Cardiac septum (tissue), 1 donor: ENCODE data around the gene XYLB. TPM values are rescaled to one million over a fixed set of nuclear protein-coding genes. Genes with fewer than 3 reads are reported as not detected.
"Not testable (repeated sequence)": the region's sequence is repeated elsewhere in the genome, so short reads cannot be mapped to it uniquely, and the experiment has no call there.

Experiments
- DNase-seq: peaks from one replicate; pipeline ENCODE4 v3.0.0-alpha.2; 2020; ENCODE audit warnings: low spot score
- intact Hi-C: fragments of 100-400 bp; cut with DNase I; formaldehyde crosslinking; loops from one replicate; pipeline ENCODE4 v1.14.0; 2022
- total RNA-seq: library from RNA; stranded (reverse); fragmentation: NEBNext Ultra II Directional; extraction: Animal tissue kit (Norgen Biotek cat#: 25700); gene quantifications from one replicate; pipeline ENCODE4 v1.2.1, GENCODE V29; 2021
- donor health status: DM: no; HTN: no; CAD: no.

XYLB gene
- total RNA-seq, 1 donor from 2014 or later: 0.46 TPM

DNA sequence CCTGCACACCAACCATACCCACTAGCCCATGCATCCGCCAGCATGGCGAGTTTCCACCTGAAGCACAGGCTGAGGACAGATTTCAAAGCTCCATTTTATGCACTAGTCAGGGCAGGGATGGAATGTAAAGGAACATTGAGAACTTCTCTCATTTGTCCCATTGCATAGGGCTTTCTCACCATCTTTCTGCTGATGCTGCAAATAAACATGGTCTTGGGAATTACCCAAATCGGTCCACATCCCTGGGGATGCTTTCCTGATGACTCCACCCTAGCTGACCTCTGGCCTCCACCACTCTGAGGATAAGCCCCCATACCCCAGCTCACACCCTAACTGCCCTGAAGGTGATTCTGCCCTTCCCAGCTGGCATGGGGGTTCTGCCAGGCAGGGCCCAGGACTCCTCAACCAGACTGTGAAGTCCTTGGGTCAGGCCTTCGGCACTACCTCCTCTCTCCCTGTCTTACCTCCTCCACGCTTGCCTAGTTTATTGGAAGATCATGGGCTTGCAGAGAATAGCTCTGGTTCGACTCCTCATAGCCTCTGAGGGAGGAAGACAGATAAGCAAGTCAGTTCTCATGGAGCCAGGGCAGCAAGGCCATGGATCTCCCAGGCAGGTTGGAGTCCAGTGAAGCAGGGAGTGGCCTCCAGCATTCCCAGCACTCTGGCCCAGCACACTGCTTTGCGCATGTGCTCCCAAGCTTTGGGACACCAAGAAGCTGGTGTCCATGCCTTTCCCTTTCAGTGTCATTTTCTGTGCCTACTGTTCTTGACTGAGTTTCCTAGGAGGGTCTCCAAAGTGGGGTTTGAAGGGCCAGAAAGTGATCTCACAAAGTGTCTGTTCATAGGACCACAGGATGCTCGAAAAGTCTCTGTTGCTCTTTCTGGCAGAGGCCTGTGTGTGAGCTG is 27.6 kb upstream of the XYLB start:
- no peak for DNase-seq
- intact Hi-C loops: no loop called here

- DNase-seq, intact Hi-C loops: not testable (repeated sequence)
Observed at GRCh38 chr3:38320638-38321037, 25.9 kb upstream of the XYLB start.

DNA sequence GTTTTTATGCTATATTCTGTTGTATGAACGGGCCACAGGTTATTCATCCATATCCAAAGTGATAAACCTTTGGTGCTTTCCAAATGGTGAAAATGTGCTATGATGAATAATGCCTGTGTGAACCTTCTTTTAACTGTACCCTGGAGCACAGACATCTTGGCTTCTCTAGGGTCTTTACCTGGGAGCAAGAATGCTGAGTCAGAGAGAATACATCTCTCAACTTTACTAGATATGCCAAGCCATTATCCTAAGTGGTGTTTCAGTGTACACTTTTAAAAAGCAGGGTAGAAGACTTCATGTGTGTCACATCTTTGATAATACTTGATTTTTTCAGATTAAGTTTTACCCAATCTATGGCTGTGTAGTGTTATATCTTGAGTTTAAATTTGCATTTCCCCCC is 23.5 kb upstream of the XYLB start:
- intact Hi-C loops: no loop called here
- no peak for DNase-seq

DNA sequence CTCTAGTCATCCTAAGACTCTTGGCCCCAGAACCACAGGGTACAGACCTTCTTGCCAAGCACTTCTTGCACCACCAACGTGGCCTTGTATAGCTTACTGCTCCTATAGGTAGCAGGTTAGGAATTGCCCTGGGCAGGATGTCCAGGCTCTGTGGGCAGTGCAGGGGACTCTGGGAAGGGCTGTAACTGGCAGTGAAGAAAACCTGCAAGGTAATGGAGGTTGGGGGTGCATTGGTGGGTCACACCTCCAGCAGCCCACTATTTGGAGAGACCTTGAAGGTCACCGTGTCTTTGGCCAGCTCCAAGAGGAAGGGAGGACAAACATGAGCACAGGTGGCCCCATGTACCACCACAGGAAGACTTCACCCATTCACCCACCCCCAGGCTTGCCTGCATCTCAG is 21.3 kb upstream of the XYLB start:
- DNase-seq: no peak
- intact Hi-C loops: no loop called here

DNA sequence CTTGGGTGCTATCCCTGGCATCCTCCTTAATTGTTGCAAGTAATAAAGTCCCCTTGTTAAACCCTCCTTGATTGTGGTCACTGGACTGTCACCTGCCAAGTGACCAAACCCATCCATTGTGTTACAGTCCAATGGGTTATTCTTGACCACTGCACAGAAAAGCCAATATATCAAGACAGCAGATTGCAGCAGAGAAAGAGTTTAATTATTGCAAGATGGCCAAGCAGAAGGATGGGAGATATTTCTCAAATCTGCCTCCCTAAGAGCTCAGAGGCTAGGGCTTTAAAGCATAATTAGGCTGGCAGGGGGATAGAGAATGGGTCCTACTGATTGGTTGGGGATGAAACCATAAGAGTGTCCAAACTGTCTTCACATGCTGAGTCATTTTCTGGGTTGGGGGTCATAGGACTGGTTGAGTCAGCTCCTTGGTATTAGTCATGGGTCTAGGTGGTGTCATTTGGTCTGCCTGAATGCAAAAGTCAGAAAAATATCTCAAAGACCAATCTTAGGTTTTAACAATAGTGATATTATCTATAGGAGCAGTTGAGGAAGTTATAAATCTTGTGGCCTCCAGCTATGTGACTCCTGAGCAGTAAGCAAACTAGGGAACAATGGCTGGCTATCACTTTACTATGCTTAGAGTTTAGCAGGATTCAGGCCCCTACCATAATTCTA is 19.1 kb upstream of the XYLB start:
- no peak for DNase-seq
- intact Hi-C loops: no loop called here

GRCh38 chr3:38331257-38332022 is 15.1 kb upstream of the XYLB start:
- intact Hi-C loops: no loop called here
- no peak for DNase-seq

- DNase-seq: no peak
- intact Hi-C loops: no loop called here
Observed at GRCh38 chr3:38332201-38332600, 14.4 kb upstream of the XYLB start.

DNA sequence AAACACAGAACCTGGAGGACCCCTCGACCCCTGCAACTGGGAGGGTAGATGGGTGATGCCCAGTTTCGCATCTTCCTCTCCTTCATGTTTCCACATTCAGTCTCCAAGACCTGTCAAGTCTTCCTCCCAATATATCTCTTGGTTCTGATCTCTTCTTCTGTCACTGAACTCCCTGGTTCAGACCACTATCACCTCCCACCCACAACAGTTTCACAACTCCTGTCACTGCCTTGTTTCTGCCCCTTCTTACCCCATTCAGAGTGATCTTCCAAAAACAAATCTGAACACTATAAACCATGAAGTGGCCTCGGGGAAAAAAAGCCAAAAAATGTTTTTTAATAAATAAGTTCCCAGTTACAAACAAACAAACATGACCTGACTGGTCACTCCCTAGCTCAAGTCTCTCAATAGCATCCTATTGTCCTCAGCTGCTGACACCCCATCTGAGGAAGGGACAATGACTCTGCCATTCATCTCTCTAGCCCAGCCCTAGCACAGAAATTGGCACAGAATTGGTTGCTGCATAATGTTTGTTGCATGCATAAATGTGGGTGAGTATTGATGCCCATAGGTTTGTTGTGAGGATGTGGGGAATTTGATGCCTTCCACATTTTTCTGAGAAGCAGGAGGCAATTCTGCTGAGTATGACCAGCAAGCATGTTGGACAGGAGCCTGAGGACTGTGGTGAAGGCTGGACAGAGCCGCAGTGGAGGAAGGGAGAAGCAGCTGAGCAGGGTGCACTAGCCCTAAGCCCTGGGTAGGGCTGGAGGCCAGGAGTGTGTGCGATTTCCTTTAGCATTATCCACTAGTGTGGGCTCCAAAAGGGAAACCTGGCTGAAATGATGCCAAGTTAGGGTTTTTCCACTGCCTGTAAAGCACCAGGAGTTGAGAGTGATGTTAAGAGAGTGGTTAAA is 12.2 kb upstream of the XYLB start:
- intact Hi-C loops: no loop called here

GRCh38 chr3:38335263-38335662 is 11.3 kb upstream of the XYLB start:
- intact Hi-C loops: no loop called here

More for the DNA sequence above, 12.2 kb upstream of the XYLB start:
- no peak for DNase-seq

GRCh38 chr3:38337703-38338102 is 8.9 kb upstream of the XYLB start:
- DNase-seq: no peak
- intact Hi-C loops: no loop called here

More at GRCh38 chr3:38335263-38335662, 11.3 kb upstream of the XYLB start:
- no peak for DNase-seq

GRCh38 chr3:38343797-38344594 is 2.6 kb upstream of the XYLB start:
- no peak for DNase-seq
- intact Hi-C loops: no loop called here

- DNase-seq: no peak
- intact Hi-C loops: loop anchor here (2.0 to 5.0 kb wide), 3 partner anchors 109 to 209 kb away; partner anchors contain the start of genes ACAA1 and MYD88
Observed at GRCh38 chr3:38345879-38346586, 552 bp upstream of the XYLB start.

- intact Hi-C loops: loop anchor here (2.0 to 5.0 kb wide), 3 partner anchors 107 to 210 kb away; partner anchors contain the start of genes ACAA1 and MYD88
- DNase-seq: no peak
Observed at GRCh38 chr3:38347421-38348200, 1.0 kb downstream of the XYLB start.

DNA sequence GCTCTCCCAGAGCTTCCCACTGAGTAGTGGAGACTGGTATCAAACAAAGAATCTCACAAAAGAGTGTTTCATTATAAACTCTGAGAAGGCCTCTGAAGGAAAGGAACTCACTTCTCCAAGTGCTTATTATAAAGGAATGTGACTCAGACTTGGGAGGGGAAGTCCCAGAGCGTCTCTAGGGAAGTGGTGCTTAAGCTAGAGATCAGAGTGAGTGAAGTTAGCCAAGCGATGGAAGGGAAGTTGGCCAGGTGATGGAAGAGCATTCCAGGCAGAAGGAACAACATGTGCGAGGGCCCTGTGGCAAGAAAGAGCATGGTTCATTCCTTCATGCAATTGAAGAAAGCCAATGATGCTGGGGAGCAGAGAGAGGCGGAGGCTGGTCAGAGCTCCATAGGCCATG is 2.3 kb downstream of the XYLB start:
- intact Hi-C loops: loop anchor here (5.0 kb wide), 1 partner anchor 212 kb away; the partner anchor contains the start of genes ACAA1 and MYD88

GRCh38 chr3:38349684-38350359 is 3.2 kb downstream of the XYLB start:
- intact Hi-C loops: loop anchor here (5.0 kb wide), 1 partner anchor 213 kb away; the partner anchor contains the start of genes ACAA1 and MYD88
- no peak for DNase-seq

More for the DNA sequence above, 2.3 kb downstream of the XYLB start:
- no peak for DNase-seq

DNA sequence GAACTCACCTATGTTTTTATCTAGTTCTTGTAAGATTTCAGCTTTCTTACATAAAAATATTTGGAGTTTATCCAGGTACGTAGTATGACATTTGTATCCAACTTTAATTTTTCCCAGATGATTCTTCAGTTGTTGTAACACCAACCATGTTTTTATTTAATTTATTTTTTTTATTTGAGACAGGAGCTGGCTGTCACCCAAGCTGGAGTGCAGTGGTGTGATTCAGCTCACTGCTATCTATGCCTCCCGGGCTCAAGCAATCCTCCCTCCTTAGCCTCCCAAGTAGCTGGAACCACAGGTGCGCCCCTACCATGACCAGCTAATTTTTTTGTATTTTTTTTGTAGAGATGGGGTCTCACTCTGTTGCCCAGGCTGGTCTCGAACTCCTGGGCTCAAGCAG is 6.6 kb downstream of the XYLB start:
- intact Hi-C loops: no loop called here
- no peak for DNase-seq
